GM12872 (cell line): Measurements from ENCODE around the gene SSBP3.

Experiments used
- CTCF ChIP-seq: IDR thresholded peaks from 3 replicates; pipeline ENCODE4 v1.5.1; 2011; ENCODE audit warnings: low read depth, mild to moderate bottlenecking, low read length, moderate library complexity; ENCODE audit not compliant: insufficient read depth

The SSBP3 gene

DNA sequence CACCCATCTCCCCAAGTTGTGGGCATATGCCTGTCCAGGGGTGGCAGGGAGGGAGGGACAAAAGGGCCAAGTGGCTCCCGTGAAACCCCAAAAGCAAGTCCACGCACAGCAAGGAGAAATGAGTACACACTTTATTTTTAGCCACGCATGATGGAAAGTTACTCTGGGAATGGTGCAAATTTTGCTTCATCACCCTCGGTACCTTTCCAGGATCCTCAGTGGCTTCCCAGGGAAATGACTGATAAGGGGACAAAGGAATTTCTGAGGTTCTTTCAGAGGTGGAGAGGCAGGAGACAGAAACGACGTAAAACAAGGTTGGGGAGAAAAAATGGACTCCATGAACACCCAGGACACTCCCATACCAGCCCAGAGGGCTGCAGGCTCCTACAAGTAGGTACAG lies 65.8 kb downstream of the SSBP3 start:
- TF ChIP-seq CTCF: no peak

DNA sequence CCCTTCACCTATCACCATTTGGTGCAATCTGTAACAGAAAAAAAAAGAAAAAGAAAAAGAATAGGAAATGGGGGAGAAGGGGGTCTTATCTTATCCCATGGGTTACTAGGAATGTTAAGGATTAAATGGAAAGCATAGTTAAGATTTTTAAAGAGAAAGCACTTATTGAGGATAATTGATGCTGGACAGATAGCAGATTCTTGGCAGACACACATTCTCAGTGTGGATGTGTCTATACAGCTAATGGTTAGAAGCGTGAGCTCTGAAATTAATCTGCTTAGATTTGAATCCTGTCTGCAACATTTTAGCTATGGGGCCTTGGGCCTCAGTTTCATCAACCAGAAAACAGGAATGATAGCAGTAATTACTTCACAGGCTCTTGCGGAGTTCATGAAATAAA lies 67.1 kb downstream of the SSBP3 start:
- no peak for TF ChIP-seq CTCF

DNA sequence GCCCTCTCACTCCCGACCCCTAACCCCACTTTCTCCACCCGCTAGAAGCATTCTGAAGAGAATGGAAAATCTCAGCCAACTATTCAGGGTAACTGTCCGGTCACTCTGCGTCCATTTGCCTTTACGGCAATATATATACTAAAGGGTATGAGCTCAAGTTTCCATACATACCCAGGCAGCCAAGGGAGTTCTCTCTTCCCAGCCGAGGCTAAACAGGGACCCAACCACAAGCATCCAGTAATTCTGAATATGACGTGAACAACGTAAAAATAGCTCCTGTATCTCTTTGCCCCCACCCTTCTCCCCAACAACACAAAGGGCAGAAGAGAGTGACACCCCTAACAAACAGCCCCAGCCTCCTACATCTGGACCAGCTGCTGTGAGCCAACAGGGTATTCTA lies 67.7 kb downstream of the SSBP3 start:
- no peak for TF ChIP-seq CTCF

DNA sequence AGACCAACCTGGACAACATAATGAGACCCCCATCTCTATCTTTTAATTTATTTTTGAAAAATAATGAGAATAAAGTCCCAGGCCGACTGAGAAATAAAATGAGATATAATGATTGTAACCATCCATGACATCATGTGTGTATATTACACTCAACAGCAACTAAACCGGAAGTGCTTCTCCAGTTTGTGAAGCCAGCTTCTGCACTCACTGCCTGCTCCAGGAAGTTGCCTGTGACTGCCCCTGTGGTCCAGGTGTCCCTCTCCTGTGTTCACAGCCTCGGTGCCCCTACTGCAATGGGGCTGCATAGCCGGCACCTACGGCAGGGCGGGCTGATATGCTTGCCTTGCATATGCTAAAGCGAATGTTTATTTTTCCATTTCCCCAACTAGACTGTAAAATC lies 68.3 kb downstream of the SSBP3 start:
- TF ChIP-seq CTCF: no peak

- no peak for TF ChIP-seq CTCF
Observed at GRCh38 chr1:54337034-54337433, 69.2 kb downstream of the SSBP3 start.

DNA sequence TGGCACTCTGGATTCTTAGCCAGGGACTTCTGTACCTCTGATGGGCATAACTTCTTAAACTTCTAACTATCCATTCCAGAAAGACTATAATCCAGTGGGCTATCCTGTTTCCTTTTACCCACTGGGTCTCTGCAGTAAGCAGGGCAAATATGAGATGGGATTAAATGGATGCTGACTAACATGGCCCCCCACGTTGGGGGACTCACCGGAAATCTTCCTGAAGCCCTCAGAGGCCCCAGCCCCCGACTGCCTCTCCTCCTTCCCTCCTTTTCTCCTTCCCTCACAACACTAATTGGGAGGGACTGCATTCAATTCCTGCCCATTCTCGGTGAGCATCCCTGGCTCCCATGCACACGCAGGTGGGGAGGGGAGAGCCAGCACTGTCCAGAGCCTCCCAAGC lies 70.1 kb downstream of the SSBP3 start:
- no peak for TF ChIP-seq CTCF

DNA sequence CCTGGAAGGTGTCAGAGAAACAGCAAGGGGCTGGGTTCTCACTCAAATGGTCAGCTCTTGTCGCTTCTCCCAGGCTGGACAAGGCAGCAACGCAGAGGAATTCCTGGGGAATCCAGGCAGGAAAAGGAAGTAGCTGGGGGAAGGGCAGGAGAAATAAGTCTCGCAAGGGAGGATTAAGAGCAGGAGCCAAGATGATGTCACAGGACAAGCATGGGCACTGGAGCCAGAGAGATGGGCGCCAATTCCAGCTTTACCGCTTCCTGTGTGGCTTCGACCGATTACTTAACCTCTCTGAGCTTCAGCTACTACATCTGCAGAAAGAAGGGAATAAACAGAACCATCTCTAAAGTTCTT lies 70.5 kb downstream of the SSBP3 start:
- no peak for TF ChIP-seq CTCF

- no peak for TF ChIP-seq CTCF
Observed at GRCh38 chr1:54335011-54335754, 71.0 kb downstream of the SSBP3 start.
